ENCODE measurements around the gene HPCAL4. TPM values are rescaled to one million over a fixed set of nuclear protein-coding genes. Genes with fewer than 3 reads are reported as not detected.
A peak's percentile ranks its signal among the peaks of the same experiment; 100 is the strongest.

HPCAL4 gene
- total RNA-seq, 1 experiment from 2014 or later: 0.13 TPM

DNA sequence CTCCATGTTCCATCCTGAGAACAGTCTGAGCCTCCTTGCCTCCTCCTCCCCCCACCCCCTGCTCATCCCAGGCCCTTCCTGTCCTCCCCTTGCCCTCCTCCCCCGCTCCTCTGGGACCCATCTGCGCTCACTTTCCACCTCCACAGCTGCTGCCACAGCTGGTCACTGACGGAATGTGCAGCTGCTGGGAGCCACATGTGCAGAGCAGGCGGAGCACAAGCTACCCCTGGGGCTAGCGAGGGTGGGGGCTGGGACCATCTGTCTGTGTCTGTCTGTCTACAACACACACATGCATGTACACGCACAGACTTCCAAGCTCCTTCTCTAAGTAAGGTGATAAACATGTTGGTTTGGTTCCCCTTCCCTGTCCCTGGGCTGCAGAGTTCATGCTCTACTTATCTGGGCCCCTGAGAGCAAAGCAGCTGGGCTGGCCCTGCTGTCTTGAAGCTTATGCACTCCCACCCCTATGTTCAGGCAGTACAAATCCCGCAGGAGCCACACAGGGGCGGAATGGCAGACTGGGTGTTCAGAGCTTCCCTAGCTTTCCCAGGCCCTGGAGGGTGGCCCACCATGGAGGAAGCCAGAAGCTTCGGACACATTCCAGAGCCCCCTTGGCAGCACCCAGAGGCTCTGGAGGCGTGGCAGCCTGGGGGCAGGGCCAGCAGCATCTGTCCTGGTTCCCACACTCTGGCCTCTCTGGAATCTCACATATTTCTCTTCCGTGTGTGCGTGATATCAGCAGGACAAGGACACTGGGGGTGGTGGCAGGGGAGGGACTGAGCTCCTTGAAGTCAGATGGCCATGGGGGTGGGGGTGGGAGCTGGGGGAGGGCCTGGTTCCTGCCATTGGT, 44.8 kb downstream of the HPCAL4 start:
- Histone ChIP-seq H3K27me3 (replicated peaks) (no peaks in the 10 kb centered on the region), H3K4me1 (replicated peaks) (peaks cover 47% of the 10 kb centered on the region), H3K9me3 (replicated peaks) (no peaks in the 10 kb centered on the region), H3K36me3 (no peaks in the 10 kb centered on the region), H3K4me3 (no peak overlapping the region), H3K27ac (peak overlapping the region; percentile 95)
- peak; percentile 90 to 95 for DNase-seq (ENCODE audit: low read depth in 1 of 2, low spot score in 2 of 2)

DNA sequence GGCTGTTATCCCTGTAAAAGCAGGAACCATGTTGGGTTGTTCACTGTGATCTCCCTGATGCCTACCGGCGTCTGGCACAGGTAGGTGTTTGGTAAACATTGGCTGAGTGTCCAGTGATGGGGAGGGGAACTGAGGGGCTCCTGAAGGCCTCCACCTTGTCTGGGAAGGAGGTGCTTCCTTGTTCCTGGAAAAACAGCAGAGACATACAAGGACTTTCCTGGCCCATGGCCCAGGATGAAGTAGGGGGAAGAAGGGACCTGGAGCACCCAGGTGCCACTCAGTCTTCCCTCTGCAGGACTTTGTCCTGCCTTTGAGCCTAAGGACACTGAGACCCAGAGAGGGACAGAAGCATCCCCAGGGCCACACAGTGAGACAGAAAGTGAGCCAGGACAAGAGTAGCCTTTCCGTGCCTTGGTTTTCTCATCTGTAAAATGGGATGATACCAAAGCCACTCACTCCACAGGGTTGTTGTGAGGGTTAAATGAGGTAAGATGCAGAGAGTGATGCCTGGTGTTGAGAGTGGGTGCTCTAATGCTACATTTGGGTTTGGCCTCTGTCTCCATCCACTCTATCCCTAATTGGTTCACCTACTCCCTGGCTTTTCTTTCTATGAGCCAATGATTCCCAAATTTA, 45.7 kb downstream of the HPCAL4 start:
- Histone ChIP-seq H3K4me3 (no peak overlapping the region), H3K9me3 (replicated peaks) (no peaks in the 10 kb centered on the region), H3K4me1 (replicated peaks) (peaks cover 56% of the 10 kb centered on the region), H3K27ac (peak overlapping the region; percentile 95), H3K36me3 (no peaks in the 10 kb centered on the region), H3K27me3 (replicated peaks) (no peaks in the 10 kb centered on the region)
- no peak for DNase-seq (ENCODE audit: low read depth in 1 of 2, low spot score in 2 of 2)

DNA sequence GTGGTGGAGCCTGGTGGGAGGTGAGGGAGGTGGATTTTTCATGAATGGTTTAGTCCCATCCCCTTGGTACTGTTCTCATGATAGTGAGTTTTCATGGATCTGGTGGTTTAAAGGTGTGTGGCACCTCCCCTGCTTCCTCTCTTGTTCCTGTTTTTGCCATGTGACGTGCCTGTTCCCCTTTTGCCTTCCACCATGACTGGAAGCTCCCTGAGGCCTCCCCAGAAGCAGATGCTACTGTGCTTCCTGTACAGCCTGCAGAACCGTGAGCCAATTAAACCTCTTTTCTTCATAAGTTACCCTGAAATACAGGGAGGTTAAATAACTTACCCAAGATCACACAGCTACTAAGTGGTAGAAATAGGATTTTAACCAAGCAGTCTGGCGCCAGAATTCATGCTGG, 47.5 kb downstream of the HPCAL4 start:
- H3K9me3 ChIP-seq (replicated peaks): no peaks in the 10 kb centered on the region
- no peak overlapping the region for H3K4me3 ChIP-seq
- H3K27ac ChIP-seq: peak overlapping the region; percentile 49; the same call in 1 of the 2 replicates
- no peaks in the 10 kb centered on the region for H3K27me3 ChIP-seq (replicated peaks)
- no peak for DNase-seq (ENCODE audit: low read depth in 1 of 2, low spot score in 2 of 2)
- peaks cover 72% of the 10 kb centered on the region for H3K4me1 ChIP-seq (replicated peaks)
- no peaks in the 10 kb centered on the region; the same call in 1 of the 2 replicates for H3K36me3 ChIP-seq

DNA sequence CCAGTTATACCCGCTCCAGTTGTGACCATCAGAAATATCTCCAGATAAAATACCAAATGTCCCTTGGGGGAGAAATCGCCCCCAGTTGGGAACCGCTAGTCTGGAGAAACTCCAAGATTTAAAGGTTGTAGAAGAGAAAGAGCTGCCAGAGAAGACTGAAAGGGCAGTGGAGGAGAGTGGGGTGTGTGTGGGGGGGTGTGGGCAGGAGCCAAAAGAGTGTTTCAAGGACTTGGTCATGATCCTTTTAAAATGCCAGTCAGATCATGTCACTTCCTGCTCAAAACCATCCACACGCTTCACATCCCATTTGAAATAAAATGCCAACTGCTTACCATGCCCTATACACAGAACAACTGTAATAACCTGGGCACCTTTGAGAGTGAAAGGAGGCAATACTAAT, 48.4 kb downstream of the HPCAL4 start:
- H3K36me3 ChIP-seq: peaks cover 8% of the 10 kb centered on the region
- no peaks in the 10 kb centered on the region for H3K9me3 ChIP-seq (replicated peaks)
- peak in 1 of 2 experiments; percentile 60 for DNase-seq (ENCODE audit: low read depth in 1 of 2, low spot score in 2 of 2)
- H3K27ac ChIP-seq: peak overlapping the region; percentile 49
- H3K4me1 ChIP-seq (replicated peaks): peaks cover 78% of the 10 kb centered on the region
- no peaks in the 10 kb centered on the region for H3K27me3 ChIP-seq (replicated peaks)
- no peak overlapping the region for H3K4me3 ChIP-seq

DNA sequence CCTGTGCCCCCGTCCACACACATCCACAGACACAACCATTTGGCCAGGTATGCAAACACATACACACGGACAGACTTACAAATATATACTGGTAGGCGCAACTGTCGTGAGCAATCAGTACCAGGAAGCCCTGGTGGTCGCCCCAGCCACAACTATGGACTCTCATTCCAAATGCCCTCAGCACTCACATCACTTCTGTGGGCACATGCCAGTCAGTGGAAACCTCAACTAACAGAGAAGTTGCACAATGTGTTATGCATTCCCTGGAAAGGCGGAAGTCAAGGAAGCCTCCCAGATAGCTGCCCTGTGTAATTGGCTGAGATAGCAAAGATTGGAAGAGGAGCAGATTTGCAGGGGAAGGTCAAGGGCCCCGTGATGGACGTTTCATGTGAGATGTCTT, 50.4 kb downstream of the HPCAL4 start:
- H3K36me3 ChIP-seq: peaks cover 22% of the 10 kb centered on the region
- DNase-seq (ENCODE audit: low read depth in 1 of 2, low spot score in 2 of 2): peak; percentile 48 to 58
- H3K4me3 ChIP-seq: no peak overlapping the region
- peak overlapping the region; percentile 70 for H3K27ac ChIP-seq
- H3K4me1 ChIP-seq (replicated peaks): peaks cover 79% of the 10 kb centered on the region
- H3K9me3 ChIP-seq (replicated peaks): no peaks in the 10 kb centered on the region
- H3K27me3 ChIP-seq (replicated peaks): no peaks in the 10 kb centered on the region

DNA sequence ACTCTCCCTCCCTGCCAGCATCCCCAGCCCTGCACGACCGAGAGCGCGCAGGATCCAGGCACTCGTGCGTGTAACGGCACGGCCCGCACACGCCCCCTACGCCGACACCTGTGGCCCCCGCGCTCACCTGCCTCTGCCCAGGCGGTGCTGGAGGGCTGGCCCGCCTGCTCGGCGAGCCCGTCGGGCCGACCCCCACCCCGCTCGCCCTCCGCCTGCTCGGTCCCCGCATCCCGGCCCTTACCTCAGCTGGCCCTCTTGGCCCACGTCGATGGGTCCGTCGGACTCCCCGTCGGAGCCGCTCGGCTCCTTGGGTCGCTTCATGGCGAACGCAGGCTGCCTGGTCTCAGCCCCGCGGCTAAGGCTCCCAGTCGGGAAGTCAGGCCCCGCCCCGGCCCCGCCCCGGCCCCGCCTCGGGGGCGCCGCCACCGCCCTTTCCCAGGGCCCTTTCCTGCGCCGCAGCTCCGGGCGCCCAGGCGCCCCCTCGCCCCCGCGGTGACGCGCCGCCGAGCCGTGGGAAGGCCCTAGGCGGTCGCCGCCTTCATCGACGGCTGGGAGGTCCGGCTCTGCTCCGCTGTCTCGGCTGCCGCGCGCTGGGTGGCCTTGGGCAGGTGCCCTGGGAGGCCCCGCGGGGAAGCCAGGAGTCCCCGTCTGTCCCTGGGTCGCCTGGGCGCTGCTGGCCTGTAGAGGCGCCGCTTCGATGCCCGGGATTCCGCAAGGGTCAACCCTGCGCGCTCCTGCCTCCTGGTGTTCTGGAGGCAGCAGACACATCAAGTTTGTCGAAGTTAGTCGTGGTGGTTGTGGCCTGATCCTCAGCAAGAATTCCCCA, 51.7 kb downstream of the HPCAL4 start, which contains the start of gene HEYL:
Gene HEYL (minus strand): TSS at position 339 of the 826 bp plus-strand sequence. CDS start 18 bp downstream, at position 321.
- peak within 1 kb of the TSS; percentile 75 for H3K4me3 ChIP-seq
- H3K27ac ChIP-seq: peak within 1 kb of the TSS; percentile 77
- DNase-seq (ENCODE audit: low read depth in 1 of 2, low spot score in 2 of 2): peak; percentile 98
- peaks cover 31% of the 10 kb centered on the region for H3K36me3 ChIP-seq
- H3K27me3 ChIP-seq (replicated peaks): no peaks in the 10 kb centered on the region
- H3K4me1 ChIP-seq (replicated peaks): peaks cover 86% of the 10 kb centered on the region
- no peaks in the 10 kb centered on the region for H3K9me3 ChIP-seq (replicated peaks)

DNA sequence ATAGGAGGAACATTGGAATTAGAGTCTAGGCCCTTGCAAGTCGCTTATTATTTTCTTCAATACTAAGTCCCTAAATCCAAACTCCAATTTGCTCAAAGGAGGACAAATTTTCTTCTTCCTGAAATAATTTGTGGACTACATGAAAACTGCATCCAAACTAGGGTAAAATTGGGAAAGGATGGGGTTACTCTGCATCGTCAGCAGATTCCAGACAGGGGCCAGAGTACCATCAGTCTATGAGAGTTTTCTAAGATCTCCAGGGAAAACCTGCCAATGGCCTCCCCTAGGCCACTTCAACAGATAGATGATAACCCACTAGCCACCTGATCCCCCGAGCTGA, 52.3 kb downstream of the HPCAL4 start:
- Histone ChIP-seq H3K27ac (peak overlapping the region; percentile 77), H3K4me1 (replicated peaks) (peaks cover 91% of the 10 kb centered on the region), H3K9me3 (replicated peaks) (no peaks in the 10 kb centered on the region), H3K36me3 (peaks cover 37% of the 10 kb centered on the region), H3K4me3 (peak overlapping the region; percentile 75), H3K27me3 (replicated peaks) (no peaks in the 10 kb centered on the region)
- no peak for DNase-seq (ENCODE audit: low read depth in 1 of 2, low spot score in 2 of 2)

DNA sequence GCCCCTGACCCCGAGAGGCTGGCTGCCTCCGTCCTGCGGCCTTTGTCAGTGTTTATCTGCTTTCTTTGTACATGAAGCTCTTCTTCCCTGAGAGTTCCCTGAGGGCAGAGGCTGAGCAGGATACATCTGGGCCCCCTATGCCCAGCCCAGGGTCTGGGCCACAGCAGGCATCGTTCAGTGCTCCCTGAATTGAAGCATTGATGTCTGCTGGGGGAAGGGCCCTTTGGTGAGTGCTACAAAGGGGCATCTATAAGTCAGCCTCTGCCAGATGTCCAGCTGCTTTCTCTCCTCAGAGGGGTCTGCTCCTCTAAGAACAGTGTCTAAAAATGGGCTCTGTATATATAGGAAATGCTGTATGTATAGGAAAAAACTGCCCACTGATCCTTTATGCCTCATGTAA, 53.9 kb downstream of the HPCAL4 start:
- Histone ChIP-seq H3K4me3 (peak overlapping the region; percentile 75), H3K9me3 (replicated peaks) (no peaks in the 10 kb centered on the region), H3K27me3 (replicated peaks) (no peaks in the 10 kb centered on the region), H3K27ac (peak overlapping the region; percentile 80; the same call in 1 of the 2 replicates), H3K36me3 (peaks cover 46% of the 10 kb centered on the region), H3K4me1 (replicated peaks) (peaks cover 79% of the 10 kb centered on the region)
- DNase-seq (ENCODE audit: low read depth in 1 of 2, low spot score in 2 of 2): peak in 1 of 2 experiments; percentile 62

DNA sequence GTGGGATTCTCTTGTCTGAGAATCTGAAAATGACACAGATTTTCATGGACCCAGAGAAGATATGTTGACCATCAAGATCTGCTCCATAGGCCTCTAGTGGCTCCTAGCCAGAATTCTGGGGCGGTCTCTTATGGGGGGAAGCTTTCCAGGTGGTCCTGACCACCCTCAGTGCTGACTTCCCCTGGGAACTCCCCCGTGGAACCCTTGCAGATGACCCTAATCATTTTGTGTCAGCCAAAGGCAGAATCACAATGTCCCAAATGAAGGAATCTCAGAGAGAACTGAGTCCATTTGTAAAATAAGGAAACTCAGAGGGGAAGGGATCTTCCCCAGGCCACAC, 55.4 kb downstream of the HPCAL4 start:
- no peaks in the 10 kb centered on the region for H3K27me3 ChIP-seq (replicated peaks)
- peaks cover 61% of the 10 kb centered on the region for H3K36me3 ChIP-seq
- H3K9me3 ChIP-seq (replicated peaks): no peaks in the 10 kb centered on the region
- peak overlapping the region; percentile 80 for H3K27ac ChIP-seq
- DNase-seq (ENCODE audit: low read depth in 1 of 2, low spot score in 2 of 2): peak; percentile 91 to 95
- H3K4me3 ChIP-seq: no peak overlapping the region
- peaks cover 66% of the 10 kb centered on the region for H3K4me1 ChIP-seq (replicated peaks)

DNA sequence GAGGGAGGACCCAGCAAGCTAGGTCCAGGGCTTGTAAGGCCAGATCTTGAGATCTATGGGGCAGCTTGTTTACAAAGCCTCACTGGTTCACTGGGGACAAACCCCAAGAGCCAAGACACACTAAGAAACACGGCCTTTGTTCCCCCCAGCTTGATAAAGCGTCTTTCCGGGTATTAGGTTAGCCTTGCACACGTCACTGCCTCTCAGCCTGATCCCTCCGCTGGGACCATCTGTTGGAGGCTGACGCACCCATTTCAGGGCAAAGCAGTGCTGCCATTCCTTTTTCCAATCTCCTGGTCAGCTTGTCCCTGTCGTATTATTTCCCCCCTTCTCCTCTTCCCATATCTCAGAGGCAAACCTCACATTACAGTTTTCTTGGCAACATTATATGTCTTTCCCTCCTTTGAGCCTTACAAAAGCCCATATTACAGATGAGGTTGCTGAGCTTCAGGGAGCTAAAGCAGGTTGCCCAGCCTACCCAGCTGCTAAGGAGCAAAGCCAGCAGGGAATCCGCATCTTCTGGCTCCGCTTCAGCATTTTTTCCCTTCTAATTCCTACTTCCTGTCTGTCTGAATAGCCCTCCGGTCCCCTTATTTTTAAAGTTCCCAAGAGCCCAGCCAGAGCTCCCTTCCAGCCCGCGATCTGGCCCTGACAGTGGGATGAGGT, 55.9 kb downstream of the HPCAL4 start:
- Histone ChIP-seq H3K27ac (peak overlapping the region; percentile 80), H3K27me3 (replicated peaks) (no peaks in the 10 kb centered on the region), H3K4me1 (replicated peaks) (peaks cover 61% of the 10 kb centered on the region), H3K4me3 (no peak overlapping the region), H3K36me3 (peaks cover 66% of the 10 kb centered on the region), H3K9me3 (replicated peaks) (no peaks in the 10 kb centered on the region)
- DNase-seq (ENCODE audit: low read depth in 1 of 2, low spot score in 2 of 2): no peak

DNA sequence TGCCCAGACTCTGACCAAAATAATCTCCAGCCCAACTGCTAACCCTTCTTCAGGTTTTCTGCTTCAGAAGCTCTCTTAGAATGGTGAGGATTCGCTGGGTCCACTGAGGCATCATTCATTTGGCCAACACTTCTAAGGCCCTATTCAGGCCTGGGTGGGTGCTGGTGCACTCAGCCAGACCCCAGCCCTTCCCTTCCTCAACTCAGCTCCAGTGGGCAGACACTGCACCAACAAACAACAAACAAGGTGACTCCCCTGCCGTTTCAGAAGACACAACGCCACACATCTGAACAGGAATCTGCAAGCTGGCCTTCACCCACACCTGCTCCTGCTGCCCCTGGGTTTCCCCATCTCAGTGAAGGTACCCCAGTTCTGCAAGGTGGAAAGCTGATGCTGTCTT, 57.8 kb downstream of the HPCAL4 start:
- Histone ChIP-seq H3K27ac (no peak overlapping the region), H3K27me3 (replicated peaks) (no peaks in the 10 kb centered on the region), H3K4me1 (replicated peaks) (peaks cover 44% of the 10 kb centered on the region), H3K4me3 (no peak overlapping the region), H3K36me3 (peaks cover 84% of the 10 kb centered on the region), H3K9me3 (replicated peaks) (no peaks in the 10 kb centered on the region)
- DNase-seq (ENCODE audit: low read depth in 1 of 2, low spot score in 2 of 2): no peak

DNA sequence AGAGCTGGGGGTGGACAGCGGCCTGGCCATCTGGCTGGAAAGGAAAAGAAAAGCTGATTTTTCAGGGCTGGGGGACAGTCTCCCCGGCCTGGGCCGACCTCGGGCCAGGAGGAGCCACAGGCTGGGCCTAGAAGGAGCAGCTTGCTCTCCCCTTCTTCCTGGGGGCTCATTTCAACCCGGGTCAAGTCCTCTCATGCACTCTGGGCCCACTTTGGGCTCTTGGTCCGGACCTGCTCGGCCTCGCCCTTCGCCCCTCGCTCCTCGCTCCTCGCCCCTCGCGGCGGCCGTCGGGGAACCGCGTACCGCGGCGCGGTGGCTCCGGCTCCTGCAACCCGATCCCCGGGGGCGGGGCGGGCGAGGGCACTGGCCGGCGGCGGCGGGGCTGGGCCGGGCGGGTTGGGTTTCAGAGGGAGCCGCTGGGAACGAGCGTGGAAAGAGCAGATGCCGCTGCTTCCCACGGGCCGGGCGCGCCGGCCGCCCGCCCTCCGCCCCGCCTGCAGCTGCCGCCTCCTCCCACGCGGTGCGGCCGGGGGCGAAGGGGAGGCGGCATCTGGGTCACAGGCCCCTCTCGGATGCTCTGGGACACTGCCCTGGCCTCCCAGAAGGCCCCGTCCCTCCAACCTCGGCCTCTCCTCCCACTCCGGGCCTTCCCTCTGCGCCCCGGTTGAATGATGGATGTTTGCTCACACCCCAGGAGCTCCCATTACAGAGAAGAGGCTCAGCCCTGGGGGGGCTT, 58.4 kb downstream of the HPCAL4 start:
- H3K27ac ChIP-seq: no peak overlapping the region
- no peak overlapping the region for H3K4me3 ChIP-seq
- H3K4me1 ChIP-seq (replicated peaks): peaks cover 39% of the 10 kb centered on the region
- peaks cover 84% of the 10 kb centered on the region for H3K36me3 ChIP-seq
- no peak for DNase-seq (ENCODE audit: low read depth in 1 of 2, low spot score in 2 of 2)
- no peaks in the 10 kb centered on the region for H3K9me3 ChIP-seq (replicated peaks)
- H3K27me3 ChIP-seq (replicated peaks): no peaks in the 10 kb centered on the region

DNA sequence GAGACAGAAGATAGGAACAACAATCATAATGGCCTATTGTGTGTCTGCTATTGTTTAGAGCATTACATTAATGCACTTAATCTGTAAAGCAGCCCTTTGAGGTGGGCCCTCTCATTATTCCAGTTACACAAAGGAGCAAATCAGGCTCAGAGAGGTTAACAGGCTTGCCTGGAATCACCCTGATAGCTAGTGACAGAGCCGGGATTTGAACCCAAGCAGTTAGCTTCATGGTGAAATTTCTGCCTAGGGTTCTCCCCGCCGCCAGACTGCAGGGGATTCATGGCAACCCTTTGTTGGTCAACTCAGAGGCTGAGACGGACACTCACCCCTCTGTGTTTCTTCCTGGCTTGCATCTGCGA, 58.9 kb downstream of the HPCAL4 start:
- no peak for DNase-seq (ENCODE audit: low read depth in 1 of 2, low spot score in 2 of 2)
- Histone ChIP-seq H3K27me3 (replicated peaks) (no peaks in the 10 kb centered on the region), H3K36me3 (peaks cover 84% of the 10 kb centered on the region), H3K4me1 (replicated peaks) (peaks cover 33% of the 10 kb centered on the region), H3K4me3 (no peak overlapping the region), H3K9me3 (replicated peaks) (no peaks in the 10 kb centered on the region), H3K27ac (no peak overlapping the region)

All from SJSA1 (cell line).